NCI-H82 (cell line): ENCODE data around the gene MTRR.
A peak's percentile ranks its signal among the peaks of the same experiment; 100 is the strongest.

ENCODE experiments used
- DNase-seq: peaks from one replicate; lab custom pipeline; 2025; lab: John Stamatoyannopoulos, UW

The MTRR gene

GRCh38 chr5:7868773-7869473, at the start of gene MTRR, which contains the start of gene FASTKD3:
TSS of gene MTRR (plus strand) at chr5:7869148. CDS start at chr5:7870795, 1,647 bp downstream.
TSS of gene FASTKD3 (minus strand) at chr5:7869031. CDS start at chr5:7868083, 948 bp downstream.
- DNase-seq, result peak; percentile 96

- DNase-seq, result no peak
Measured at GRCh38 chr5:7822449-7822848, 46.5 kb upstream of the MTRR start.

GRCh38 chr5:7823594-7823993, 45.4 kb upstream of the MTRR start:
- DNase-seq, result no peak

GRCh38 chr5:7824995-7825394, 44.0 kb upstream of the MTRR start:
- no peak for DNase-seq

GRCh38 chr5:7825630-7826029, 43.3 kb upstream of the MTRR start:
- no peak for DNase-seq

- DNase-seq, result no peak
Measured at GRCh38 chr5:7827610-7828009, 41.3 kb upstream of the MTRR start.

- DNase-seq, result no peak
Measured at GRCh38 chr5:7828269-7828668, 40.7 kb upstream of the MTRR start.

GRCh38 chr5:7834982-7835381, 34.0 kb upstream of the MTRR start:
- no peak for DNase-seq

GRCh38 chr5:7837403-7837802, 31.5 kb upstream of the MTRR start:
- DNase-seq, result peak; percentile 3

- DNase-seq, result no peak
Measured at GRCh38 chr5:7842531-7842930, 26.4 kb upstream of the MTRR start.

- no peak for DNase-seq
Measured at GRCh38 chr5:7844901-7845300, 24.0 kb upstream of the MTRR start.

GRCh38 chr5:7845557-7845956, 23.4 kb upstream of the MTRR start:
- no peak for DNase-seq

GRCh38 chr5:7846327-7846726, 22.6 kb upstream of the MTRR start:
- DNase-seq, result no peak

- no peak for DNase-seq
Measured at GRCh38 chr5:7848296-7848695, 20.7 kb upstream of the MTRR start.

GRCh38 chr5:7849681-7850394, 19.1 kb upstream of the MTRR start:
- peak; percentile 61 for DNase-seq

GRCh38 chr5:7850395-7851239, 18.3 kb upstream of the MTRR start, which contains the start of gene CFAP90:
TSS of gene CFAP90 (minus strand) at chr5:7851133. CDS start at chr5:7851021, 112 bp downstream.
- peak; percentile 84 for DNase-seq

GRCh38 chr5:7851240-7851592, 17.7 kb upstream of the MTRR start:
- DNase-seq, result no peak

- no peak for DNase-seq
Measured at GRCh38 chr5:7851617-7852289, 17.2 kb upstream of the MTRR start.

GRCh38 chr5:7852542-7852941, 16.4 kb upstream of the MTRR start:
- no peak for DNase-seq

GRCh38 chr5:7852988-7853387, 16.0 kb upstream of the MTRR start:
- DNase-seq, result peak; percentile 66

GRCh38 chr5:7855611-7856010, 13.3 kb upstream of the MTRR start:
- DNase-seq, result no peak

- peak; percentile 65 for DNase-seq
Measured at GRCh38 chr5:7856855-7857254, 12.1 kb upstream of the MTRR start.
